Activated gamma-delta T cell (primary cell): ENCODE data around the gene TRIM37.

ENCODE experiments used
- DNase-seq: peaks from one replicate; lab custom pipeline; 2025; lab: John Stamatoyannopoulos, UW

TRIM37 gene

GRCh38 chr17:59030811-59031210 is 75.9 kb downstream of the TRIM37 start:
- no peak for DNase-seq

- DNase-seq = no peak
These were observed 78.4 kb downstream of the TRIM37 start for GRCh38 chr17:59028328-59028727.

- no peak for DNase-seq
These were observed 78.9 kb downstream of the TRIM37 start for GRCh38 chr17:59027750-59028149.

DNA sequence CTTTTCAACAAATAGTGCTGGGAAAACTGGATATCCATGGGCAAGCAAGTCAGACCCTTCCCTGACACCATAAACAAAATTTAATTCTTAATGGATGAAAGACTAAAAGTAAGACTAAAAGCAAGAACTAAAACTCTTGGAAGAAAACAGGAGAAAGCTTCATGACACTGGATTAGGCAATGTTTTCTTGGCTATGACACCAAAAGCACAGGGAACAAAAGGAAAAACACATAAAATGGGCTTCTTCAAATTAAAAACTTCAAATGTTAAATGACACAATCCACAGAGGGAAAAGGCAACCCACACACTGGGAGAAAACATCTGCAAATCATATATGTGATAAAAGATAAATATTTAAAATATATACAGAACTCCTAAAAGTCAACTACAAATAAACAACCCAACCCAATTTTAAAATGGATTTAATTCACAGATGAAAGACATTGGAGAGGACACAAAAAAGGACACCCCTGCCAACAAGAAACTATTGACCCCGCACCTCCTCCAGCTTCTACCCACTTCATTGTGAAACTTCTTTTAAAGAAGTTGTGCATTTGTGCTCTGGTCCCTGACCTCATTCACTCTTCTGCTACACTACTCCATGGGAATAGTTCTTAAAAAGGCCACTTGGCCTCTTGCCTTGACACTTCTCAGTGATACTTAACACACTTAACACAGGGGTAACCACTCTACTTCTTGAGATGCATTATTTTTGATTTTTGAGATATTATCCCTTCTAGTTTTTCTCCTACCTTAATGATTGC is 80.3 kb downstream of the TRIM37 start:
- no peak for DNase-seq

DNA sequence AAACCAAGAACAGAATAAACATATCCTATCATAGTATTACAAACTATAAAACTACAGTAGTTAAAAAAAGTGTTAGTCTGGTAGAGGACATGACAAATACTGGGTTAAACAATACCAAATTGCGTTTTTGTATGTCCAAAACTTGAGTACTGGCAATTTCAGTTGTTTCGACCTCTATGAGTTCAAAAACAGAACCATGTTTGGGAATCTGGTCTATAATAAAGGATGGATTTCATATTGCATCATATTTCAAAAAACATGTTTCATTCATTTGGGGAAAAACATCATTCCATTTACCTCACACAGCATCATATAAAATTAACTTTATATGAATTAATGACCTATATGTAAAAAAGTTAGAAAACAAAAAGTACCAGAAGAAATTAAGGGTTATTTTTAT is 81.8 kb downstream of the TRIM37 start:
- no peak for DNase-seq

GRCh38 chr17:59018019-59018418 is 88.7 kb downstream of the TRIM37 start:
- DNase-seq = no peak

DNA sequence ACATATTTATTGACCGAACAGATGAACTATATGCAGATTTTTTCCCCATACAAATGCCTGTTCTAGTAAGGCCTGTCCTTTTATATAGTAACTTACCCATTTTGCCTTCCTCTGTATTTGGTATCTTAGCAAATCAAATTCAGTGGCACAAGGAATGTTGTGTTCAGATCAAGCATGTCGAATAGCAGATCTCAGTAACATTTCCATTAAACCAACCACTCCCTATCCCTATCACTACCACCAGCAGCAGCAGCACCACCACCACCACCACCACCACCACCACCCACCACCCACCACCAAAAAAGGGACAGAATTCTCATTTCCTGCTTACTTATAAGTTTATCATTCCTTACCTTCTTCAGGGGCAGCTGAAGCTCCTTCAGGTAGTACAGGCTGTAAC is 94.7 kb downstream of the TRIM37 start:
- no peak for DNase-seq

DNA sequence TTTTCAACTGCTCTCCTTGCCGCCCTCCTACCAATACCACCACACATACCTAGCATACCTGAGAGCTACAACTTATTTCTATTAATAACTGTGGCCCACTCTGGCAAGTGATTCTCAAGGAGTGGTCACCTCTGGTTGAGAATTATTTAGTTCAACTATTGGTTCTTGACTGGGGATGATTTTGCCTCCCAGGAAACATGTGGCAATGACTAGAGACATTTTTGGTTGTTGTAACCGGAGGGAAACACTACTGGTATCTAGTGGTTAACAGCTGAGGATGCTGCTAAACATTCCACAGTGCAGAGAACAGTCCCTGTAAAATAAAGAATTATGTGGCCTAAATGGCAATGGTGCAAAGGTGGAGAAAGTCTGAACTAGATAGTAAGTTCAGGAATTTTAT is 96.7 kb downstream of the TRIM37 start:
- DNase-seq = no peak

DNA sequence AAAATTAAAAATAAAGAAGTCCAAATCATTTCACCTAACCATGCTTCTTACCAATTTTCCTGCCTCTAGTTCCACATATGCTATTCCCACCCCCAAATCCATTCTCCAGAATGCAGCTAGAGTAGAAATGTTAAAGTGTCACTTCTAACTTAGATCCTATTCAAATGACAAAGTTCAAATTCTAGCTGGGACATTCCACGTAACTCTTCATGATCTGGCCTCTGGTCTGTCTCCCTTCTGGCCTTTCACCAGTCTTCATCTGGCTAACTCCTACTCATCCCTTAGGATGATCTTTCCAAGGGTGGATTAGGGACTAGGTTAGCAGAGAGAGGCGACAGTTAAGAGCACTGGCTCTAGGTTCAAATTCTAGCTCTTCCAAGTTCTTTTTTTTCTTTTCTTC is 97.9 kb downstream of the TRIM37 start:
- DNase-seq = no peak

- no peak for DNase-seq
These were observed 98.7 kb downstream of the TRIM37 start for GRCh38 chr17:59007995-59008394.

- no peak for DNase-seq
These were observed 102.2 kb downstream of the TRIM37 start for GRCh38 chr17:59004338-59005111.

DNA sequence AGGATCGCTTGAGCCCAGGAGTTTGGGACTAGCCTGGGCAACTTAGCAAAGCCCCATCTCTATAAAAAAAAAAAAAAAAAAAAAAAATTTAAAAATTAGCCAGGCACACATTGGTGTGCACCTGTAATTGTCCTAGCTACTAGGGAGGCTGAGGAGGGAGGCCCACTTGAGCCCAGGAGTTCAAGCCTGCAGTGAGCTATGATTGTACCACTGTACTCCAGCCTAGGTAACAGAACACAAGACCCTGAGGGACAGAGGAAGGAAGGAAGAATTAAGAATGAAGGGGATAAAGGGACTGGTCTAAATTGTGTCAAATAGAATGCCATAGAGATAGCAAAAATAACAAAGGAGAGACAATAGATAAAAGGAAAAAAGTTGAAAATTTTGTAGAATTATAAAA is 102.8 kb downstream of the TRIM37 start:
- DNase-seq = no peak

DNA sequence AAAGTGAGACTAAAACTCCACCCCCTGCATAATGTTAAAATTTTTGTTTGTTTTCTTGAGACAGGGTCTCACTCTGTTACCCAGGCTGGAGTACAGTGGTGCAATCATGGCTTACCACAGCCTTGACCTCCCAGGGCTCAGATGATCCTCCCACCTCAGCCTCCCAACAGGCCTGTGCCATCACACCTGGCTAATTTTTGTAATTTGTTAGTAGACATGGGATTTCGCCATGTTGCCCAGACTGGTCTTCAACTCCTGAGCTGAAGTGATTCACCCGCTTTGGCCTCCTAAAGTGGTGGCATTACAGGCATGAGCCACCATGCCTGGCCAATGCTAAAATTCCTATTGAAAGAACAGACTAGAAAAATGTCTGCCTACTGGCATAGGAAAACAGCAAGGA is 103.8 kb downstream of the TRIM37 start:
- no peak for DNase-seq

DNA sequence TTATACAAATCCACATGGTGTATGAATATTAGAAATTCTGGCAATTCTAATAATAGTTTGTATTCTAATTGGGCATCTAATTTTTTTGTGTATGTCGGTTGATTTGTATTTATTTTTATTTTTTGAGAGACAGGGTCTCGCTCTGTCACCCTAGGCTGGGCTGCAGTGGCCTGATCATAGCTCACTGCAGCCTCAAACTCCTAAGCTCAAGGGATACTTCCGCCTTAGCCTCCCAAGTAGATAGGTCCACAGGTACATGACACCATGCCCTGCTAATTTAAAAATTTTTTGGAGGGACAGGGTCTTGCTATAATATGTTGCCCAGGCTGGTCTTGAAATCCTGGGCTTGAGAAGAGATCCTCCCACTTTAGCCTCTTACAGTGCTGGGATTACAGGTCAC is 104.6 kb downstream of the TRIM37 start:
- no peak for DNase-seq

DNA sequence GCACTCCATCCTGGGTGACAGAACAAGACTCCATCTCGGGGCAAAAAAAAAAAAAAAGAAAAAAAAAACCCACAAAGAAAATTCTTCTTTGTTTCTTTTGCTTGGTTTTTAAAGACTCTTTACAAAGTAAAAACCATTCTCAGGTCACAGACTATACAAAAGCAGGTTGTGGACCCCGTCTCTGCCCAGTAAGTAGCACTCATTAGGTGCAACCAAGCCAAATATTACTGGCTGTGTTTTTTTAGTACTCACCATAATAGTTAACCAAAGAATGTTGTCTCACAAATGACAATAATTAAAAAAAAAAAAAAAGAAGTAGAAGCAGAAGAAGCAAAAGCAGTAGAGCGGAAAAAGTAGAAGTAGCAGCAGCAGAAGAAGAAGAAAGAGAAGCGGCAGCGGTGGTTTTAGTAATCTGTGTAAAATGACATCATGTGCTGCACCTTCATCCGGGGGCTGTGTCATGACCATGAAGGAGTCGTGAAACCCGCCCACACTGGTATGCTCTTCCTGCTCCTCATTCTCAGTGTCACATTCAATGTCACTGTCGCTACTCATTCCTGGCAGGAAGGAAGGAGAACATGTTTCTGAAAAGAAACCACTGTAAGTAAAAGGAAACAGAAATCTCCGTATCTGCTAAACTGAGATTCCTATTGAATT is 105.4 kb downstream of the TRIM37 start:
- DNase-seq = no peak

GRCh38 chr17:59000022-59000421 is 106.7 kb downstream of the TRIM37 start:
- DNase-seq = no peak

DNA sequence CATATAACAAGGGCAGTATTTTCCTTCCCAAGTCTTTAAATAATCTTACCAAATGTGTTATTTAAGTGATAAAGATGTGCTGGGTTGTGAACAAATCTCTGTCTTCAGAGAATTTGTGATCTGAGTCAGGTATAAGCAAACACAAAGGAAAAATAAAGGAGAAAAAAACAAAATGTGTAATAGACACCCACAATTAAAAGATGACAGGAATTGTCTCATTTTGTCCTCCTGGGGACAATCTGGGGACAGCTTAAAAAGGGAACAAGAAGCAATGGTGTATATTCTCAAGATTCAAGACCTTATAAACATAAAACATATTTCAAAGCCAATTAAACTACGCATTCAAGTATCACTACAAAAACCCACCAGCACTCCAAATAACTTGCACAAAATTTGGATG is 107.2 kb downstream of the TRIM37 start:
- no peak for DNase-seq

- no peak for DNase-seq
These were observed 107.8 kb downstream of the TRIM37 start for GRCh38 chr17:58998871-58999270.

DNA sequence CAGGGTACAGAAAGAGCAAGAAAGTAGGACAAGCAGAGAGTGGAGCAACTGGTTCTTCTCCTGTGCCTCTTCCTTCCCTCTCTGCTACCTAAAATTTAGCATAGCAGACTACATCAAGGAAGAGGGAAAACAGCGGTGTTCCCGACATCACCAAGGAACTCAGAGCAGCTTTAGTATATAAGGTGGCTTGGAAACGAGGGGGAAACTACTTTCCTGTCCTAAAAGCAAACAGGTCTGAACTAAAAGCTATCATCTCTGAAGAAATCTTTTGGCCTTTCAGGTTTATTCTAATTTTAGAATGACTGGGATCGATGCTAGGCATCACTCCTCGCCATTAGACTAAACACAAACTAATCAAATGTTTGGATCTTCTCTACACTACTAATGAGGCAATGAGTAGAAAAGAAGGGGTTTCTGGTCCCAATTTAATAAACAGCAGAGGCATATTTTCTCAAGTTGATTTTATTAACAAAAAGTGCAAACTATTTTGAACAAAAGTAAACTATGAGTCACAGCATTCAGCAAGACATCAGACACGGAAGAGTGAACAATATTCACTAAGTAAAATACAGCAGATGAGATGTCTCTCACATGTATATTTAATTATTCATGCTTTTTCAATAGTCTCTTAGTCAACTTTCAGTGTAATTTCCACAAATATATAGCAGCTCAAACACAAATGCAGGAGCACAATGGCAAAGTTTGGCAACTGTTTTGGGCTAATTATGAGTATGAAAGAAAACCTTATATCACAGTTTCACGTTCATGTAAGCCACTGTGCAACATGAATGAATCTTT is 108.7 kb downstream of the TRIM37 start:
- DNase-seq = no peak

GRCh38 chr17:58996968-58997367 is 109.7 kb downstream of the TRIM37 start:
- DNase-seq = no peak

DNA sequence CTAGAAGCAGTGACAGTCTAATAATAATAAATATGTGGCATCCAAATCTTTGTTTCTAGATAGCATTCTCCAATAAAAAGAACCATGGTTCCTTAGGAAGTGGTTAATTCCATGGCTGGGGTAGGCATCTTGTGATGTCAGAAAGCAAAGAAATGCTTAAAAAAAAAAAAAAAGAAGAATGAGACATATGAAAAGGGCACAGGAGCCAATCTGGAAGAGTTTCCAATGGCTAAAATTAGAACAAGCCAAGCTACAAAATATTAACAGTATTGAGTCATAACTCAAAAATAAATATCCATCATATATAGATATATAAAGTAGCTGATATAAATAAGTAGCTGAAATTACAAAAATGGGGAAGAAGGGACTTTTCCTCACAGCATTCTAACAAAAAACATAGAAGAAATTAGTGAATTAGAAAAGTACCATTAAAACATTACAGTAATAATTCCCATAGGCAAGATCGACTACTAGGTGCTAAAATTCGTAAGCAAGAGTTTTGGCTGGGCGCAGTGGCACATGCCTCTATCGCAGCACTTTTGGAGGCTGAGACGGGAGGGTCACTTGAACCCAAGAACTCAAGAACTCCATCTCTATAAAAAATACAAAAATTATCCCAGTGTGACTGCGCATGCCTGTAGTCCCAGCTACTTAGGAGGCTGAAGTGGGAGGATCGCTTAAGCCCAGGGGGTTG is 111.3 kb downstream of the TRIM37 start:
- DNase-seq = no peak

DNA sequence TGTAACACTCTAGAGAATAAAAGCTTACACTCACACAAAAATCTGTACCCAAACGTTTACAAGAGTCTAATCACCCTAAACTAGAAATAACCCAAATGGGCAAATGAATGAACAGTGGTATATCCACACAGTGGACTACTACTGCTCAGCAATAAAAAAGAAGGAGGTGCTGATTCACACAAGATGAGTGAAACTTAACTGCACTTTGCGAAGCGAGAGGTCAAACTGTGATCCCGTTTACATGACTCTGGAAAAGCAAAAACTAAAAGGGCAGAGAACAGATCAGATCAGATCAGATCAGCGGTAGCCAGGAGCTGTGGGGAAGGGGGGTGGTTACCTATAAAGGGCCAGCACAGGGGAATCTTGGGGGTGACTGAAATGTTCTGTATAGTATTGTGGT is 113.4 kb downstream of the TRIM37 start:
- no peak for DNase-seq
